GM10248 (cell line): Measurements from ENCODE around the gene CAPN14.
A peak's percentile ranks its signal among the peaks of the same experiment; 100 is the strongest.

ENCODE experiments used
- CTCF ChIA-PET: fragments of 300-600 bp; sonication (Branson Sonifier 250); formaldehyde crosslinking; extraction: SDS; loops from one replicate; lab custom pipeline; 2021; ENCODE audit warnings: antibody characterized with exemption; lab: Yijun Ruan, JAX
- POLR2A ChIA-PET: fragments of 350-650 bp; sonication (Branson Sonifier 250); formaldehyde crosslinking; extraction: SDS; loops from one replicate; lab custom pipeline; 2020; ENCODE audit warnings: antibody characterized with exemption; lab: Yijun Ruan, JAX
- DNase-seq: peaks from one replicate; pipeline ENCODE4 v3.0.0; 2012; ENCODE audit errors: extremely low spot score
- TF ChIP-seq, protein P1 (sequence below): IDR thresholded peaks from 2 replicates; pipeline ENCODE4 v1.5.1; 2012; ENCODE audit warnings: mild to moderate bottlenecking, low read depth; ENCODE audit errors: extremely low read depth, missing control alignments, control extremely low read depth

The CAPN14 gene, protein sequence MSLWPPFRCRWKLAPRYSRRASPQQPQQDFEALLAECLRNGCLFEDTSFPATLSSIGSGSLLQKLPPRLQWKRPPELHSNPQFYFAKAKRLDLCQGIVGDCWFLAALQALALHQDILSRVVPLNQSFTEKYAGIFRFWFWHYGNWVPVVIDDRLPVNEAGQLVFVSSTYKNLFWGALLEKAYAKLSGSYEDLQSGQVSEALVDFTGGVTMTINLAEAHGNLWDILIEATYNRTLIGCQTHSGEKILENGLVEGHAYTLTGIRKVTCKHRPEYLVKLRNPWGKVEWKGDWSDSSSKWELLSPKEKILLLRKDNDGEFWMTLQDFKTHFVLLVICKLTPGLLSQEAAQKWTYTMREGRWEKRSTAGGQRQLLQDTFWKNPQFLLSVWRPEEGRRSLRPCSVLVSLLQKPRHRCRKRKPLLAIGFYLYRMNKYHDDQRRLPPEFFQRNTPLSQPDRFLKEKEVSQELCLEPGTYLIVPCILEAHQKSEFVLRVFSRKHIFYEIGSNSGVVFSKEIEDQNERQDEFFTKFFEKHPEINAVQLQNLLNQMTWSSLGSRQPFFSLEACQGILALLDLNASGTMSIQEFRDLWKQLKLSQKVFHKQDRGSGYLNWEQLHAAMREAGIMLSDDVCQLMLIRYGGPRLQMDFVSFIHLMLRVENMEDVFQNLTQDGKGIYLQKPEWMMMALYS

GRCh38 chr2:31217465-31218200, at the start of gene CAPN14:
CAPN14 (minus strand) TSS chr2:31217515; CDS start chr2:31205447, 12,068 bp downstream.
- TF ChIP-seq, protein P1, sequence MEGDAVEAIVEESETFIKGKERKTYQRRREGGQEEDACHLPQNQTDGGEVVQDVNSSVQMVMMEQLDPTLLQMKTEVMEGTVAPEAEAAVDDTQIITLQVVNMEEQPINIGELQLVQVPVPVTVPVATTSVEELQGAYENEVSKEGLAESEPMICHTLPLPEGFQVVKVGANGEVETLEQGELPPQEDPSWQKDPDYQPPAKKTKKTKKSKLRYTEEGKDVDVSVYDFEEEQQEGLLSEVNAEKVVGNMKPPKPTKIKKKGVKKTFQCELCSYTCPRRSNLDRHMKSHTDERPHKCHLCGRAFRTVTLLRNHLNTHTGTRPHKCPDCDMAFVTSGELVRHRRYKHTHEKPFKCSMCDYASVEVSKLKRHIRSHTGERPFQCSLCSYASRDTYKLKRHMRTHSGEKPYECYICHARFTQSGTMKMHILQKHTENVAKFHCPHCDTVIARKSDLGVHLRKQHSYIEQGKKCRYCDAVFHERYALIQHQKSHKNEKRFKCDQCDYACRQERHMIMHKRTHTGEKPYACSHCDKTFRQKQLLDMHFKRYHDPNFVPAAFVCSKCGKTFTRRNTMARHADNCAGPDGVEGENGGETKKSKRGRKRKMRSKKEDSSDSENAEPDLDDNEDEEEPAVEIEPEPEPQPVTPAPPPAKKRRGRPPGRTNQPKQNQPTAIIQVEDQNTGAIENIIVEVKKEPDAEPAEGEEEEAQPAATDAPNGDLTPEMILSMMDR: no peak
- DNase-seq: no peak
- POLR2A ChIA-PET: no interaction called here
- CTCF ChIA-PET: interaction anchor here (0.7 kb wide), 1 partner anchor 10 kb away, joined by 5 read pairs; no protein-coding TSS in a partner anchor

GRCh38 chr2:31266804-31267203, 49.5 kb upstream of the CAPN14 start:
- CTCF ChIA-PET: interaction anchor here (1.1 to 1.4 kb wide), 3 partner anchors 46 to 68 kb away, joined by 3 to 4 read pairs (median 4); no protein-coding TSS in a partner anchor
- no peak for DNase-seq

GRCh38 chr2:31265234-31265633, 47.9 kb upstream of the CAPN14 start:
- CTCF ChIA-PET: interaction anchor here (1.6 kb wide), 1 partner anchor 9 kb away, joined by 5 read pairs; no protein-coding TSS in a partner anchor
- TF ChIP-seq, protein P1: no peak
- POLR2A ChIA-PET: no interaction called here
- DNase-seq: no peak

More at GRCh38 chr2:31266804-31267203, 49.5 kb upstream of the CAPN14 start:
- POLR2A ChIA-PET: no interaction called here
- TF ChIP-seq, protein P1: no peak

- ChIA-PET CTCF (interaction anchor here (1.0 to 1.6 kb wide), 2 partner anchors 11 to 15 kb away, joined by 3 to 5 read pairs; no protein-coding TSS in a partner anchor), POLR2A (no interaction called here)
- DNase-seq: no peak
- TF ChIP-seq, protein P1: peak; percentile 14
Measured at GRCh38 chr2:31263636-31264190, 46.4 kb upstream of the CAPN14 start.

DNA sequence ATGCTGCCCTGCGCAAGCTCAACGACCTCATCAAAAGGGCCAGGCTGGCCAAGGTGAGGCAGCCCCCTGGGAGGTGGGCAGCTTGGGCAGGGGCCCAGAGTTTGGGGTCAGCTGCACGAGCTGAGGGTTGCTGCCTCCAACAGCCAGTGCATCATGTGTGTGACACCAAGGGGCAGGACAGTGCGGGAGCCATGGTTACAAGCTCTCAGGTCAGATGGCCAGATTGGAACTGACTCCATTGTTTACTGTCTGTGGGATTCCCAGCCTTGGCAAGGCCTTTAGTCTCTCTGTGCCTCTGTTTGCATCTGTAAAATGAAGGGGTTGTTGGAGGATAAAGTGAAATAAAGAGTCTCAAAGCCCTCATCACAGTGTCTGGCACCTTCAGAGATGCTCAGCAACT, 43.6 kb upstream of the CAPN14 start:
- TF ChIP-seq, protein P1: no peak
- CTCF ChIA-PET: interaction anchor here (0.7 to 2.3 kb wide), 2 partner anchors 70 to 73 kb away, joined by 3 to 7 read pairs; no protein-coding TSS in a partner anchor

More for the DNA sequence above, 43.6 kb upstream of the CAPN14 start:
- POLR2A ChIA-PET: no interaction called here
- no peak for DNase-seq
